ENCODE measurements around the gene NOLC1. TPM values are rescaled to one million over a fixed set of nuclear protein-coding genes. Genes with fewer than 3 reads are reported as not detected.

NOLC1 gene
- total and polyA plus RNA-seq, 2 of the 13 experiments (the other 11 are each of a cell fraction or from before 2014, with no cell fraction given), result 50.6 to 81.0 TPM

DNA sequence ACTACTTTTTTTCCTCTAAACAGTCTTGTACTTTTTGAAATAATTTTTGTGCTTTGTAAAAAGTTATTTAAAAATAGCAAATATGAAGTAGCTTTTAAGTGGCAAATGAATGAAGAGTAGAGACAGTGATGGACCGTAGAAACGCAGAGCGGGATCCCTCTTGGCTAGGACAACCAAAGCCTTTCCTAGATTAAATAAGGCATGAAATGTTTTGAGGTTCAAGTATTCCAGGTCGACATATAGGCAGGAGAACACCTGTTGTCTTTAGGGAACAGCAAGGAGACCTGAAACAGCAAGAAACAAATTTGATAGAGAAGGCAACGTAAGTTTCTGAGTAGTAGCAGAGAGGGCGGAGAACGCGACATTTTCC, 20.0 kb upstream of the NOLC1 start:
- in situ Hi-C loops (cut with HindIII; ENCODE audit: extremely low pct_ligation_motif_present, low pct_unique_long_range_greater_than_20kb) (no loop called here), intact Hi-C loops (cut with micrococcal nuclease; ENCODE audit: unreplicated experiment) (loop anchor here (1.0 kb wide), 1 partner anchor 20 kb away; the partner anchor contains the start of gene NOLC1)
- Histone ChIP-seq H3K9ac (ENCODE audit: insufficient read depth, low read depth, low read length) (peak overlapping the region; percentile 93), H3K4me3 (replicated peaks in 1 of 3; ENCODE audit: insufficient read depth in 1 of 3, low read depth in 2 of 3, low read length in 3 of 3) (peak overlapping the region; percentile 47 to 96 (median 92)), H3K27me3 (ENCODE audit: control insufficient read depth in 1 of 2, insufficient read depth in 2 of 2, low read length in 2 of 2) (peaks cover 0 to 4% of the 10 kb centered on the region in 2 experiments; a peak in 1 of 5 replicates), H3K4me1 (ENCODE audit: insufficient read depth, low read length) (peaks cover 41% of the 10 kb centered on the region), H3K4me2 (ENCODE audit: low read depth, low read length) (peak overlapping the region; percentile 91), H4K20me1 (ENCODE audit: insufficient read depth, low read length) (peaks cover 33% of the 10 kb centered on the region), H3K27ac (ENCODE audit: extremely low read length, insufficient read depth, low read length) (peak overlapping the region; percentile 15), H3K9me3 (ENCODE audit: low read length) (no peaks in the 10 kb centered on the region), H3K79me2 (ENCODE audit: insufficient read depth, low read length) (peaks cover 42% of the 10 kb centered on the region), H3K36me3 (replicated peaks in 1 of 2; ENCODE audit: control insufficient read depth in 1 of 2, insufficient read depth in 2 of 2, low read length in 2 of 2) (peaks cover 0 to 6% of the 10 kb centered on the region in 2 experiments; a peak in 2 of 5 replicates), H2AFZ (ENCODE audit: low read length) (peak overlapping the region; percentile 100)
- ChIA-PET POLR2A (interaction anchor here (0.6 to 1.9 kb wide), 5 partner anchors 17 to 74 kb away, joined by 3 to 11 read pairs (median 3); partner anchors contain the start of gene NOLC1), CTCF (ENCODE audit: low intra/inter-chr PET ratio, low total read pairs) (interaction anchor here (0.9 kb wide), 1 partner anchor 11 kb away, joined by 3 read pairs; no protein-coding TSS in a partner anchor)
- no peak for ATAC-seq
- 0 out of 2 replicates have a peak, but pooled peaks have one; percentile 3 for TF ChIP-seq PPARG (CRISPR knock-in tag; conservative IDR thresholded peaks at IDR 0.05)
- 0 out of 2 replicates have a peak, but pooled peaks have one; percentile 30 for TF ChIP-seq ZFP90 (CRISPR knock-in tag; IDR thresholded peaks at IDR 0.05; ENCODE audit: borderline replicate concordance)
- no peak for TF ChIP-seq SIX4 (CRISPR knock-in tag; IDR thresholded peaks at IDR 0.05)
- TF ChIP-seq NCOA1 (CRISPR knock-in tag; IDR thresholded peaks at IDR 0.05), result 0 out of 2 replicates have a peak, but pooled peaks have one; percentile 49
- TF ChIP-seq AKAP8 (CRISPR knock-in tag; IDR thresholded peaks at IDR 0.05), result no peak
- no peak for TF ChIP-seq ZSCAN21 (CRISPR knock-in tag; IDR thresholded peaks at IDR 0.05; ENCODE audit: borderline replicate concordance)
- TF ChIP-seq, protein P1, sequence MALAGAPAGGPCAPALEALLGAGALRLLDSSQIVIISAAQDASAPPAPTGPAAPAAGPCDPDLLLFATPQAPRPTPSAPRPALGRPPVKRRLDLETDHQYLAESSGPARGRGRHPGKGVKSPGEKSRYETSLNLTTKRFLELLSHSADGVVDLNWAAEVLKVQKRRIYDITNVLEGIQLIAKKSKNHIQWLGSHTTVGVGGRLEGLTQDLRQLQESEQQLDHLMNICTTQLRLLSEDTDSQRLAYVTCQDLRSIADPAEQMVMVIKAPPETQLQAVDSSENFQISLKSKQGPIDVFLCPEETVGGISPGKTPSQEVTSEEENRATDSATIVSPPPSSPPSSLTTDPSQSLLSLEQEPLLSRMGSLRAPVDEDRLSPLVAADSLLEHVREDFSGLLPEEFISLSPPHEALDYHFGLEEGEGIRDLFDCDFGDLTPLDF (CRISPR knock-in tag; IDR thresholded peaks at IDR 0.05), result 0 out of 2 replicates have a peak, but pooled peaks have one; percentile 14
- TF ChIP-seq ZFP36L1 (CRISPR knock-in tag; IDR thresholded peaks at IDR 0.05), result no peak
- TF ChIP-seq NFRKB (IDR thresholded peaks at IDR 0.05), result no peak
- no peak for TF ChIP-seq ZMYM3 (CRISPR knock-in tag; IDR thresholded peaks at IDR 0.05)
- TF ChIP-seq SP5 (CRISPR knock-in tag; IDR thresholded peaks at IDR 0.05; ENCODE audit: borderline replicate concordance, low read depth), result peak; percentile 26; the same call in 1 of the 2 replicates
- TF ChIP-seq ZNF136 (CRISPR knock-in tag; IDR thresholded peaks at IDR 0.05; ENCODE audit: low read depth), result peak; percentile 88; the same call in 1 of the 2 replicates
- TF ChIP-seq, protein P2, sequence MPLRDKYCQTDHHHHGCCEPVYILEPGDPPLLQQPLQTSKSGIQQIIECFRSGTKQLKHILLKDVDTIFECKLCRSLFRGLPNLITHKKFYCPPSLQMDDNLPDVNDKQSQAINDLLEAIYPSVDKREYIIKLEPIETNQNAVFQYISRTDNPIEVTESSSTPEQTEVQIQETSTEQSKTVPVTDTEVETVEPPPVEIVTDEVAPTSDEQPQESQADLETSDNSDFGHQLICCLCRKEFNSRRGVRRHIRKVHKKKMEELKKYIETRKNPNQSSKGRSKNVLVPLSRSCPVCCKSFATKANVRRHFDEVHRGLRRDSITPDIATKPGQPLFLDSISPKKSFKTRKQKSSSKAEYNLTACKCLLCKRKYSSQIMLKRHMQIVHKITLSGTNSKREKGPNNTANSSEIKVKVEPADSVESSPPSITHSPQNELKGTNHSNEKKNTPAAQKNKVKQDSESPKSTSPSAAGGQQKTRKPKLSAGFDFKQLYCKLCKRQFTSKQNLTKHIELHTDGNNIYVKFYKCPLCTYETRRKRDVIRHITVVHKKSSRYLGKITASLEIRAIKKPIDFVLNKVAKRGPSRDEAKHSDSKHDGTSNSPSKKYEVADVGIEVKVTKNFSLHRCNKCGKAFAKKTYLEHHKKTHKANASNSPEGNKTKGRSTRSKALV (CRISPR knock-in tag; IDR thresholded peaks at IDR 0.05), result 0 out of 2 replicates have a peak, but pooled peaks have one; percentile 30
- no TSS peak for BruUV-seq (replicated peaks)
- no peak for FAIRE-seq
- WGBS (ENCODE audit: low lambda C conversion rate), result under 1% methylated on average over 8 of the region's 8 CpGs
- DNase-seq (ENCODE audit: low spot score), result no peak

Data from HepG2 (cell line).